HG02678 (cell line): ENCODE results near the gene SPATC1L.
"Not testable (repeated sequence)": the region's sequence is repeated elsewhere in the genome, so short reads cannot be mapped to it uniquely, and the experiment has no call there.

Source experiments
- ATAC-seq: cut with Tn5 transposase; IDR thresholded peaks from one replicate; pipeline ENCODE4 v1.9.1; 2021; ENCODE audit warnings: mild to moderate bottlenecking, moderate library complexity; ENCODE audit not compliant: unreplicated experiment

The SPATC1L gene

DNA sequence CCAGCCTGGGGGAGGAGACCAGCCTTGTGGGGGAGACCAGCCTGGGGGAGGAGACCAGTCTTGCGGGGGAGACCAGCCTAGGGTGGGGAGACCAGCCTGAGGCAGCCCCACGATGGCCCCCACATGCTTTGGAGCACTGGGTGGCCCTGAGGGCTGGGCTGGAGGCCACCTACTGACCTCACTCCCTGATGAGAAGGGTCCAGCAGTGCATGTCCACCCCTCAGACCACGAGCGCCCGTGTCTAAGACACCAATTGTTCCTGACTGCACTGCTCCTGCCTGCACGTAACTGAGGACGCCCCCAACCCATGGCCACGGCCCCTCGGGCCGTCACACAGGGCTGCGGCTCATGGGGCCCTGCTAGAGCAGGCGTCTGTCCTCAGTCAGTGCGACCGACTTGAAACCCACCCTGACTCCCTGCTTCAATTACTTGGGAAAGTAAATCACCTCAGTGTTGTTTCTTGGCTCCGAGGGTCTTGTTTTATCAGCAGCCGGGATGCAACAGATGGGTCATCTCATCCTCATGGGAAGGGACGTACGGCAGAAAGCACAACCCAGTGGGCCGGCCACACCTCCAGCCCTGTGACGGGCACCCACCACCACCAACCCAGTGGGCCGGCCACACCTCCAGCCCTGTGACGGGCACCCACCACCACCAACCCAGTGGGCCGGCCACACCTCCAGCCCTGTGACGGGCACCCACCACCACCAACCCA, at the start of gene SPATC1L:
Gene SPATC1L, minus strand, starts transcription at position 550 of the 715 bp plus-strand sequence. CDS start 1,643 bp downstream, outside the sequence.
- ATAC-seq, result peak; percentile 58

DNA sequence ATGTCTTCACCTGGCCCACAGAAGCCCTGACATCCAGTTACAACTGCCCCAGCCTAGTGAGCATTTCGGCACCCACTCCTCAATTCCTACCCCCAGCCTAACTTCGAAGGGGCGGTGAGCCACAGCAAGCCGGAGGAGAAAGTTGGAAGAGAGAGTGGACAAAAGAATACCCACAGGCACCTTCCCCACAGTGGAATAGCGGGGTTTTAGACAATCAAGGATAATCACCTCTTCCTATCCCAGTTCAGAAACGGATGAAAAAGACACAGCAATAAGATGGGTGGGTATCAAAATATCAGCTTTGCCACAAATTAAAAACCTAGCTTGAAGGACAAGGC, 45.6 kb upstream of the SPATC1L start:
- no peak for ATAC-seq

DNA sequence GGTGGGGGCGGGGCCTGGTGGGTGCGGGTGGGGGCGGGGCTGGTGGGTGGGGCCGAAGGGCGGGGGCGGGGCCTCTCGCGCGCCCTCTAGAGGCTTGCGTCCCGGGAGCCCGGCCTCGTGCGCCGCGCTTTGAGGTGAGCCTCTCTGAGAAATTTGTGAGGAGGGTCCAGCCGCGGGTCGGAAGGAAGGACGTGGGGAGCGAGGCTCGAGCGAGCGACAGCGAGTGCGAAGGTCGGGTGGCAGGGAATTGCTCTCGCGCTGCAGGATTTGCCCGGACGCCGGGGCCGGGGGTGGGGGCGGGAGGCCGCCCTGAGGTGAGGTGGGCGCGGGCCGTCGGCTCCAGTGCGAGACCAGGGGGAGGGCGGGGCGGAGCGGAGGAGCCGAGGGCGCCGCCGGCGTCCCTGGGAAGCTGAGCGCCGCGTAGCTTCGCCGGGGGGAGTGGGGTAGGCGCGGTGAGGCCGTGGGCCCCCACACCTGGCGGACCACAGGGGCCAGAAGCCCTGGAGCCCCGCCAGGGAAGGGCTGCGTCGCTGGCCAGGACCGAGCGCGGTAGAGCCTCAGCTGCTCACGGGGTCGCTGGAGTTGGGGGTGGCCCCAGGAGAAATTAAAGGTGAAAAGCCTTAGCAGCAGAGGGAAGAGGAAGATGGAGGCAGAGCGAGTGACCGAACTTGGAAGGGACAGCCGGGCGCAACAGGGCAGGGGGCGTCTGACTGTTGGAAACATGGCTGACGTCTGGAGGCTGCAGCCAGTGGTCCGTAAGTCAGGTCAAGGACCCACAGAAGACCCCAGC, 45.1 kb upstream of the SPATC1L start:
- peak; percentile 29 for ATAC-seq

- peak; percentile 86 for ATAC-seq
Observed at GRCh38 chr21:46228345-46229051, 44.2 kb upstream of the SPATC1L start, which contains the start of gene LSS. Gene LSS (minus strand): TSS chr21:46228774. CDS start chr21:46228745, 29 bp downstream.

DNA sequence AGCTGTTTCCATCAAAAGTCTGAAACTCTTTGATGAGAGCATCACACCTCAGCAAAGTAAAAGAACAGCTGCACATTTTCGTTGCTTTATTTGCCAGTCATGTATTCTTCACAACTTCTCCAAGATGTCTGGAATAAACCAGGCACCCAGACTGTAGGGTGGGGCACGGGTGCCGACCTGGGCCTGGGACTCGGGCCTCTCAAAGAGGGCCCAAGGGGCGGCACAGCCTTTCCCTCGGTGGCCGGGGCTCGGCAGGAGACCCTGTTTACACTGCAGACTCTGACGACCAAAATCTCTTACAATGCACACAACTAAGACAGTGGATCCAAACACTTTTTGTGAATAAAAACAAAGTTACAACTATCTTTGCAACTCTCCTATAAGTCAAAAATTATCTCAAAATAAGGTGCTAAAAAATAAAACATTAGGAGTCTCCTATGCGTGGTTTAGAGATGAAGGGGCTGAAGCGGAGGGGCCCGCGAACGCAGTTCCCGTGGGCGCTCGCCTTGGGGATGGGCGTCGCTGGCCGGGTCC, 43.6 kb upstream of the SPATC1L start:
- ATAC-seq, result no peak

- no peak for ATAC-seq
Observed at GRCh38 chr21:46226920-46227599, 42.8 kb upstream of the SPATC1L start.

DNA sequence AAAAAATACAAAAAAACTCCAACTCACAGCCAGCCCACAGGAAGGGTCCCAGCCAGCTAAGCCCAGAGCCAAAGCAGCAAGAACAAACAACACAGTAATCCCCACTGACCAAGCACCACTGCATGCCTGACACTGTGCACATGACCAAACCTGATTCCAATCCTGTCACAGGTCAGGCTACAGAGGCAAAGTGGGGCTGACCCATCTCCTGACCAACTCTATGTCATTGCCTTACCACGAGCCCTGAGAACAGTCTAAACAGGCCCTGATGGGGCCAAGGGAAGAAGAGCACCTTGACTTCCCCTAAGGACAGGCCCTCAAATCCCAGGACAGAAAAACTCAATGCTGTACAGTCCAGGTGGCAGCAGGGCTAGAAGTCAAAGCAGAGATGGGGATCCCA, 41.9 kb upstream of the SPATC1L start:
- no peak for ATAC-seq

DNA sequence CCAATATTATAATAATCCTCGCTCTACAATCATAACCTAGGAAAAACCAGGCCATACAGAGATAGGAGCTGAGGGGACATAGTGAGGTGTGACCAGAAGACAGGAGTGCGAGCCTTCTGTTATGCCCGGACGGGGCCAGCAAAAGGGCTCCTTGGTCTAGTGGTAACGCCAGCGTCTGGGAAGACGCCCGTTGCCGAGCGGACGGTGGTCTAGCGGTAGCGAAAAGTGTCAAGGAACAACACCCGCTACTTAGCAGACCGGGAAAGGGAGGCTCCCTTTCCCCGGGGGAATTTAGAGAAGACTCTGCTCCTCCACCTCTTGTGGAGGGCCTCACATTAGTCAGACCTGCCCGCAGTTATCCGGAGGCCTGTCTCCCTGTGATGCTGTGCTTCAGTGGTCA, 39.4 kb upstream of the SPATC1L start:
- ATAC-seq, result not testable (repeated sequence)

- ATAC-seq, result no peak
Observed at GRCh38 chr21:46223217-46223616, 39.0 kb upstream of the SPATC1L start.

GRCh38 chr21:46222436-46223116, 38.3 kb upstream of the SPATC1L start:
- no peak for ATAC-seq

DNA sequence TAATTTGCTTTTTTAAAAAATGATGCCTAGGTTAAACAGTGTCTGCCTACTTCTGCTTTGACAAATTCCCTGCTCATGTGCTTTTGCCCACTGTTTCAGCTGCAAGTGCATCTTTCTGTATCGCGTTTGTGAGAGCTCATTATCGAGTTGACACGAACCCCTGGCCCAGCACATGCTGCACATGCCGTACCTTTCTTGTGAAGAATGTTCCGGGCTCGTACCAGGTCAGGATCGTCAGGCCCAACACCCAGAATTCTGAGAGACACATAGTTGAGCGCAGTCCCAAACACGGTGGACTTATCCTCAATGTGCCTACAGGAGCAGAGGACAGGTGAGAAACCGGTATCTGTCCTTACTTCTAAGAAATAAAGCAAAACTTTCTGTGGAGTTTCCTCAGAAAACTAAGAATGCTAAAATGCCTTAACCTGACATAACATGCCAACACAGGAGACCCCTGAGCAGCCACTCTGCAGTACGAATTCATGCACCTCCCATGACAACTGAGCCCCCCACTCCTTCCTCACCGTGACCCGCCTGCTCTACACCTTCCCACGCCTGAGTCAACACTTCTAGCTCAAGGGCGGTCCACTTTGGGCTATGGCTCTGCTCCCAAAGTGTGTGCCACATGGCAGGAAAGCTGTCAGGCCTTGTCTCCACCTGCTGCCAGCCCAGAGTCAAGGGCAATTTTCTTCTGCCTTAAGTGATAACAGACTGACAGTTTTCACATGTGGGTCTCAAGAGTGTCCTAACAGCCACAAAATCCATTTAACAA, 37.6 kb upstream of the SPATC1L start:
- ATAC-seq, result no peak

DNA sequence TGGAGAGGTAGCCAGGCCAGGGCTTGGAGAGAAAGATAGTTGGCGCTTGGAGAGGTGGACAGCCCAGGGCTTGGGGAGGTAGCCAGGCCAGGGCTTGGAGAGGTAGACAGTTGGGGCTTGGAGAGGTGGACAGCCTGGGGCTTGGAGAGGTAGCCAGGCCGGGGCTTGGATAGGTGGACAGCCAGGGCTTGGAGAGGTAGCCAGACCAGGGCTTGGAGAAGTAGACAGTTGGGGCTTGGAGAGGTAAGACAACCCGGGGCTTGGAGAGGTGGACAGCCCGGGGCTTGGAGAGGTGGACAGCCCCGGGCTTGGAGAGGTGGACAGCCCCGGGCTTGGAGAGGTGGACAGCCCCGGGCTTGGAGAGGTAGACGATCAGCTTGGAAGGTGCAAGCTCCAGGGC, 36.6 kb upstream of the SPATC1L start:
- ATAC-seq, result no peak

GRCh38 chr21:46220275-46220810, 36.1 kb upstream of the SPATC1L start:
- ATAC-seq, result no peak

- ATAC-seq, result no peak
Observed at GRCh38 chr21:46219591-46220239, 35.5 kb upstream of the SPATC1L start.

DNA sequence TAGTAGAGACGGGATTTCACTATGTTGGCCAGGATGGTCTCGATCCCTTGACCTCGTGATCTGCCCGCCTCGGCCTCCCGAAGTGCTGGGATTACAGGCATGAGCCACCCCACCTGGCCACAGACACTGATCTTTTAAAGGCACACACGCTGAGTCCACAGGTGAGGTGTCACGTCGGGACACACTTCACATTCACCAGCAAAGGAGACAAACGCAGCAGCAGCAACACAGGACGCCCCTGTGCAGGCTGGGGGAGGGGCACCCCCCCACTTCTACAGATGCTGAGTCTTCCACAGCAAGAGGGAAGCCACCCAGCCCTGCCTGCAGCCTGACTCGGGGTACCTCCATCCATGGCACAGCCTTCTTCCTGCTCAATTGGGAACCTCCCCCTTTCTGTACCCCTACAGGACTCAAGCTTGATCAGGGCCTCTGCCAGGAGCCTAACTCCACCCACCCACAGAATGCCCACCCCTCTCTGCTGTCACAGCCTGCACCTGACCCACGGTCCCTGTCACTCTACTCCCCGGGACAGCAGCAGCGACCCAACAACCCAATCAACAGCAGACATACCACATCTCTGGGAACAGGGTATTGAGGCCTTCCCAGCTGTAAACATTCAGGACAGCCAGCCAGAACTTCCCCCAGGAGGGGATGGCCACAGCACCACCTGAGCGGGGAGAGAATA, 34.8 kb upstream of the SPATC1L start:
- no peak for ATAC-seq

DNA sequence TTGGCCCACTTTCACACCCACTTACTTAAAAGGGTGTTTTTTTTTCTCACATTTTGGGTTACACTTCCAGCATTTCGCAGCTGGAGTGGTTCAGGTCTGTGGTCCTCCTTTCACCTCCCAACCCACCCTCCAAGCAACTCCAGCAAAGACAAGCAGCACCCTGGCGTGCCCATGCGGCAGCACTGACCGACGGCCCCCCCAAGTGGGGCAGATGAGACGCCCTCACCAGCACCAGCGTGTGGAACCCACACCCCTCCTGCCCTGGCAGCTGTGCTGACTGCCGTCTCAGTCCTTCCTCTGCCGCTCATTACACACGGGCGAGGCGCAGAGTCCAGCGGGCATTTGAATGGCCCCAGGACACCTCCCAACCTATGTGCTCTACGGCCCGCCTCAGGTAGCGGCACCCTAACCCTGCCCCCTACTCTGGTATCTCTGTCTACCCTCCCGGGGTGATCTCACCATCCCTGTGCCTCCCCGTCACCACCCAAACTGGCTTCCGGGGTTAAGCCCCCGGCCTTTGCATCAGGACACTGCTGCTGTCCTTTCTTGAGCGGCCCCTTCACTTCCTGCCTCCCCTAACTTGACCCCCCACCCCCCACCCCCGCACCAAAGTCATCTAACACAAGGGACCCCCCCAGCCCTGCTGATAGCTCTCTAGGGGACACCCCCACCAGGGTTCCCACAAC, 33.4 kb upstream of the SPATC1L start:
- ATAC-seq, result no peak

- ATAC-seq, result no peak
Observed at GRCh38 chr21:46216132-46216747, 32.0 kb upstream of the SPATC1L start.
